GM06990 (cell line): Measurements from ENCODE around the gene RIPK3.

Source experiments
- DNase-seq: peaks from one replicate; pipeline ENCODE4 v3.0.0-alpha.2; 2011; ENCODE audit not compliant: insufficient read length; ENCODE audit errors: extremely low read depth
- H3K27me3 ChIP-seq: replicated peaks from 2 replicates; pipeline ENCODE4 v1.6.0; 2011; ENCODE audit warnings: low read length; ENCODE audit not compliant: control insufficient read depth, insufficient read depth
- H3K36me3 ChIP-seq: 2 replicates; pipeline ENCODE4 v1.5.1; 2011; ENCODE audit warnings: low read length; ENCODE audit not compliant: control insufficient read depth, insufficient read depth
- H3K4me3 ChIP-seq: replicated peaks from 2 replicates; pipeline ENCODE4 v1.5.1; 2011; ENCODE audit warnings: low read depth, mild to moderate bottlenecking, control low read depth, low read length
- CTCF ChIP-seq: IDR thresholded peaks from 2 replicates; pipeline ENCODE4 v1.5.1; 2011; ENCODE audit warnings: low read length, control low read depth, mild to moderate bottlenecking, inconsistent platforms; ENCODE audit not compliant: insufficient read depth, poor library complexity, severe bottlenecking

The RIPK3 gene

GRCh38 chr14:24317141-24317928 lies 22.5 kb downstream of the RIPK3 start:
- no peak overlapping the region for H3K4me3 ChIP-seq
- DNase-seq = no peak
- no peaks in the 10 kb centered on the region; the same call in 1 of the 2 replicates for H3K36me3 ChIP-seq
- no peaks in the 10 kb centered on the region for H3K27me3 ChIP-seq
- no peak for TF ChIP-seq CTCF

- Histone ChIP-seq H3K36me3 (no peaks in the 10 kb centered on the region; the same call in 1 of the 2 replicates), H3K27me3 (no peaks in the 10 kb centered on the region), H3K4me3 (no peak overlapping the region)
- TF ChIP-seq CTCF = no peak
- no peak for DNase-seq
These were observed 23.2 kb downstream of the RIPK3 start for GRCh38 chr14:24316597-24316950.

GRCh38 chr14:24315807-24316596 lies 23.8 kb downstream of the RIPK3 start:
- H3K27me3 ChIP-seq = no peaks in the 10 kb centered on the region
- no peak for DNase-seq
- H3K36me3 ChIP-seq = no peaks in the 10 kb centered on the region; the same call in 1 of the 2 replicates
- TF ChIP-seq CTCF = no peak
- no peak overlapping the region for H3K4me3 ChIP-seq

- no peak for DNase-seq
- H3K27me3 ChIP-seq = no peaks in the 10 kb centered on the region
These were observed 24.5 kb downstream of the RIPK3 start for GRCh38 chr14:24315243-24315806.

More at GRCh38 chr14:24315243-24315806, 24.5 kb downstream of the RIPK3 start:
- Histone ChIP-seq H3K4me3 (no peak overlapping the region), H3K36me3 (no peaks in the 10 kb centered on the region; the same call in 1 of the 2 replicates)
- no peak for TF ChIP-seq CTCF
